ENCODE results near the gene FBP1. TPM values are rescaled to one million over a fixed set of nuclear protein-coding genes. Genes with fewer than 3 reads are reported as not detected.

FBP1 gene
- total RNA-seq = not detected in 2 replicates

GRCh38 chr9:94639061-94639998, at the start of gene FBP1:
FBP1 (minus strand) TSS chr9:94639518; CDS start chr9:94639310, 208 bp downstream.

DNA sequence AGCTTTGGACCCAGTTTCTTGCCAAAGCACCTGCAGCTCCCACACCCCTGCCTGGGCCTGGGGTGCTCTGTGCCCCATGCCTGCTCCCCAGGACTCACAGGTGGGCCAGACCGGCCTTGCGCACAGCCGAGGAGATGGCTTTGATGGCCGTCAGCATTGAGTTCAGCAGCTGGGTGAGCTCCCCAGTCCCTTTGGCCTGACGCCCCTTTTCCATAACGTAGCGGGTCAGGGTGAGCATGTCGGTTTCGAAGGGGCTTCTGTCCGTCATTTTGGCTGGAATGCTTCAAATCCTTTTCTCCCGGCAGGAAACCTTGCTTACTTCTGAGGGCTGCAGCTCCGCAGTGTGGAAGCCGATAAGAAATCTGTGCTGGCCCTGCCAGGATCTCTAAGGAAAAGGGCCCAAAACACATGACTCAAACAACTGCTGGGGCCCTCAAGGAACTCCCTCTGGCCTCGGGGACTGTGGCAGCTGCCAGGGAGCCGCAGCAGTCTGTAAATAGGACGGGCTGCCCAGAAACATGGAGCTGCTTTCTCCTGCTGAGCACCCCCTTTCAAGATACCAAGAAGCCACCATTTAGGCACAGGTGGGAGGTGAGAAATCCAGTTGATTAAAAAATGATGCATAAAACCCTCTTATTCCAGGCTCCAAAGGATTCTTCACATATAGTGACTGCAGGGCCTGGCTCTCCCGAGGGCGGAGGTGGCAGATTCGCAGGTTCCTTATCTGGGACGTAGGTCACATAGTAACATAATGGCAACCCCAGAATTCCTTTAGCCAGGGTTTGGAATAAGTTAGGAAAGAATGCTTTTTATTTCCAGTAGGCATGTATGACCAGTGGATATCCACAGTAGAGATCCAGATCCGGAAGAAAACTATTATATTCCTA, 45.6 kb downstream of the FBP1 start, which contains the start of gene FBP2:
Gene FBP2 (minus strand): TSS at position 366 of the 887 bp plus-strand sequence. CDS start 98 bp downstream, at position 268.

DNA sequence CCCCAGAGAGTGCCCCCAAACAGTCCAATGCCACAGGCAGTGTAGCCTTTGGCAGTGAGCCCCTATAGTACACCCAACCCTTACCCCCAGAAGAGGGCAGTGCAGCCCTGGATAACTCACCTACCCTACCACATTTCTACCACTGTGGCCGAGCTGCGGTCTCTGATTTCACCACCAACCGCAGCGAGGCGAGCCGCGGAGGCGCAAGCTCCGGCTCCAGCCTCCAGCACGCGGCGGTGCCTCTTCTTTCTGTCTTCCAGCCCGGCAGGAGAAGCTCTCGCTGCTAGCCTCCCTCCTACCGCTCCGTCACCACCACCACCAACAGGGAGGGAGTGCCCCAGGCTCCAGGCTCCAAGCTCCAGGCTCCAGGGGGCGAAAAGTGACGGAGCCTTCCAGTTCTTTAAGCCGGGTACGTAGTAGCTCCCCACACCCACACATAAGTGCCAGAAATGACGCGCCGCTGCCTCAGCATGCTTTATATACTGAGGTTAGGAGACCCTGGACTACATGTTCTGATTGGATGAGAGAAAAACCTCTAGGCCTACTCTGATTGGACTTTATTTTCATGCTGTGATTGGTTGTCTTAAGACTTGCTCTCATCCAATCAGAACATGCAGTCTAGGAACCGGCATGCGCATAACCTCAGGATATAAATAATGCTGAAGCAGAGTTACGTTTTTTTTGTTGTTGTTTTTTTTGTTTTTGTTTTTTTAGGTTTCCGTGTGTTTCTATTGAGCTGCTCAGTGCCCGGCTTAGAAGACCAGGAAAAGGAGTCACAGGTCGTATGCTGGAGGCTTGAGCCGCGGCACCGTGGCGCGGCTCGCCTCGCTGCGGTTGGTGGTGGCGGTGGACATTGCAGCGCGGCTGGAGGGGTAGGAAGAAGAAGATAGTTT, 84.6 kb downstream of the FBP1 start, which contains the start of gene PCAT7:
Gene PCAT7 (plus strand): TSS at position 645 of the 893 bp plus-strand sequence.

Other genes with a start within 250 kb of the FBP1 start
- gene PCAT7, start 84.4 kb downstream of the FBP1 start, total RNA-seq = 0.06 TPM in 1 of 2 replicates, not detected in the other
- gene FBP2, start 45.7 kb downstream of the FBP1 start, total RNA-seq = 0.06 TPM in 1 of 2 replicates, not detected in the other
- gene AOPEP, start 87.2 kb upstream of the FBP1 start, total RNA-seq = 81.2 and 128 TPM in 2 replicates